Endothelial cell of umbilical vein (primary cell): Measurements from ENCODE around the gene RASSF5. TPM values are rescaled to one million over a fixed set of nuclear protein-coding genes. Genes with fewer than 3 reads are reported as not detected.

Experiments used
- BruUV-seq: library from RNA; stranded (reverse); fragments of 400-500 nt; replicated peaks from 2 replicates; lab custom pipeline; 2021; lab: Mats Ljungman, UMichigan
- CTCF ChIA-PET: fragments of 300-600, 350-600 bp; sonication (Branson Sonifier 250); formaldehyde crosslinking; loops from one replicate; lab custom pipeline; 2021; ENCODE audit warnings: antibody characterized with exemption, inconsistent platforms; lab: Charles Lee
- POLR2A ChIA-PET: fragments of 300-600, 350-600 bp; sonication (Branson Sonifier 250); formaldehyde crosslinking; loops from one replicate; lab custom pipeline; 2021; ENCODE audit warnings: antibody characterized with exemption, inconsistent platforms; lab: Charles Lee
- DNase-seq: peaks from one replicate; pipeline ENCODE4 v3.0.0-alpha.2; 2011; ENCODE audit warnings: low read depth, low spot score
- FAIRE-seq: peaks from 2 replicates; lab custom pipeline; 2011; peaks lifted over from hg19 to GRCh38; lab: Jason Lieb, UNC
- H2AFZ ChIP-seq: 2 replicates; pipeline ENCODE4 v1.6.0; 2012; ENCODE audit warnings: low read depth, low read length, control low read depth, inconsistent platforms
- H3K27ac ChIP-seq: 2 replicates; pipeline ENCODE4 v1.5.1; 2011; ENCODE audit warnings: low read depth, mild to moderate bottlenecking, control low read depth, low read length, moderate library complexity; ENCODE audit not compliant: insufficient read depth
- H3K27me3 ChIP-seq, 2 experiments: 2 replicates each; pipeline versions ENCODE4 v1.6.0 to v1.6.1; 2011; ENCODE audit warnings: low read length in 2 of 2, mixed read lengths in 1 of 2; ENCODE audit not compliant: control insufficient read depth in 2 of 2, insufficient read depth in 2 of 2
- H3K36me3 ChIP-seq, 2 experiments: 2 replicates in 1 of 2; 3 replicates in 1 of 2; pipeline ENCODE4 v1.5.1; 2011; ENCODE audit warnings: low read length in 2 of 2, mild to moderate bottlenecking in 1 of 2, moderate library complexity in 1 of 2; ENCODE audit not compliant: control insufficient read depth in 2 of 2, insufficient read depth in 2 of 2; ENCODE audit errors: extremely low read depth in 1 of 2
- H3K4me1 ChIP-seq: 3 replicates; pipeline ENCODE4 v1.5.1; 2011; ENCODE audit warnings: mild to moderate bottlenecking, low read length; ENCODE audit not compliant: control insufficient read depth, insufficient read depth; ENCODE audit errors: extremely low read depth
- H3K4me2 ChIP-seq: 2 replicates; pipeline ENCODE4 v1.6.1; 2011; ENCODE audit warnings: low read length, control low read depth, mixed read lengths; ENCODE audit not compliant: insufficient read depth
- H3K4me3 ChIP-seq, 3 experiments: fragments of 200-600 bp in 1 of 3; sonication (generic), shearing (Covaris generic) in 1 of 3; replicated peaks in 1 of 3; 2 replicates each; pipeline ENCODE4 v1.5.1; 2011 to 2016; ENCODE audit warnings: control low read depth in 3 of 3, low read length in 3 of 3, mild to moderate bottlenecking in 2 of 3, inconsistent platforms in 1 of 3, low read depth in 1 of 3, moderate library complexity in 1 of 3; ENCODE audit not compliant: insufficient read depth in 1 of 3
- H3K79me2 ChIP-seq: 2 replicates; pipeline ENCODE4 v1.6.0; 2012; ENCODE audit warnings: low read length, inconsistent platforms; ENCODE audit not compliant: control insufficient read depth, insufficient read depth
- H3K9ac ChIP-seq: replicated peaks from 2 replicates; pipeline ENCODE3; 2011; ENCODE audit warnings: low read length, control low read depth; ENCODE audit not compliant: insufficient read depth; ENCODE audit errors: extremely low read depth
- H3K9me1 ChIP-seq: replicated peaks from 3 replicates; pipeline ENCODE4 v1.6.0; 2011; ENCODE audit warnings: mild to moderate bottlenecking, low read length; ENCODE audit not compliant: control insufficient read depth, insufficient read depth; ENCODE audit errors: extremely low read depth
- H3K9me3 ChIP-seq: replicated peaks from 2 replicates; pipeline ENCODE4 v1.5.1; 2012; ENCODE audit warnings: low read length, inconsistent platforms; ENCODE audit not compliant: control insufficient read depth, insufficient read depth
- H4K20me1 ChIP-seq: replicated peaks from 2 replicates; pipeline ENCODE3; 2011; ENCODE audit warnings: mild to moderate bottlenecking, low read length; ENCODE audit not compliant: control insufficient read depth, insufficient read depth; ENCODE audit errors: extremely low read depth
- CTCF ChIP-seq, 2 donors: IDR thresholded peaks; 1 replicate in 1 of 2; 2 replicates in 1 of 2; pipeline ENCODE4 v1.5.1; 2011; ENCODE audit warnings: low read length in 2 of 2, mild to moderate bottlenecking in 2 of 2, moderate library complexity in 2 of 2, control low read depth in 1 of 2, inconsistent platforms in 1 of 2, low read depth in 1 of 2; ENCODE audit not compliant: insufficient read depth in 1 of 2; ENCODE audit errors: extremely low read depth in 1 of 2
- EZH2 ChIP-seq: IDR thresholded peaks from 2 replicates; pipeline ENCODE4 v1.6.1; 2012; ENCODE audit warnings: borderline replicate concordance, low read depth, mild to moderate bottlenecking, moderate library complexity, low read length, inconsistent platforms; ENCODE audit not compliant: severe bottlenecking
- FOS ChIP-seq: IDR thresholded peaks from 2 replicates; pipeline ENCODE4 v1.6.1; 2011; ENCODE audit warnings: mild to moderate bottlenecking, low read length, moderate library complexity, borderline replicate concordance; ENCODE audit not compliant: insufficient read depth
- GATA2 ChIP-seq: IDR thresholded peaks from 2 replicates; pipeline ENCODE4 v1.7.0; 2011; ENCODE audit warnings: low read depth, mild to moderate bottlenecking, moderate library complexity, mixed read lengths, low read length; ENCODE audit not compliant: insufficient read length, insufficient read depth
- JUN ChIP-seq: IDR thresholded peaks from 2 replicates; pipeline ENCODE4 v1.6.1; 2011; ENCODE audit warnings: borderline replicate concordance, low read depth; ENCODE audit not compliant: insufficient read length, insufficient read depth
- MYC ChIP-seq: IDR thresholded peaks from one replicate; pipeline ENCODE4 v1.6.1; 2011; ENCODE audit warnings: mild to moderate bottlenecking, low read depth, low read length
- POLR2A ChIP-seq: IDR thresholded peaks from 2 replicates; pipeline ENCODE4 v1.6.1; 2012; ENCODE audit warnings: low read depth, mild to moderate bottlenecking, control low read depth, low read length
- POLR2AphosphoS5 ChIP-seq: IDR thresholded peaks from 2 replicates; pipeline ENCODE4 v1.6.1; 2012; ENCODE audit warnings: low read depth, mild to moderate bottlenecking, control low read depth, low read length, moderate library complexity; ENCODE audit not compliant: insufficient read depth
- dilution Hi-C: fragments of 300-500 bp; cut with MboI; formaldehyde crosslinking; loops from one replicate; pipeline ENCODE4 v1.15.0; 2019; ENCODE audit warnings: low sequenced_read_pairs; ENCODE audit not compliant: extremely low pct_ligation_motif_present
- intact Hi-C: fragments of 100-400 bp; cut with micrococcal nuclease; formaldehyde crosslinking; loops from one replicate; pipeline ENCODE4 v1.10.0; 2022
- polyA plus RNA-seq, 4 experiments: library from polyadenylated mRNA; depleted of rRNA in 3 of 4; stranded (reverse) in 3 of 4; unstranded in 1 of 4; fragments of >200 nt; gene quantifications; 2 replicates each; pipeline versions ENCODE4 v1.2.1 to v1.2.3, GENCODE V29; 2011 to 2012; ENCODE audit warnings: missing spikeins in 1 of 4
- total RNA-seq: library from RNA; stranded (reverse); gene quantifications from 2 replicates; pipeline ENCODE4 v1.2.3, GENCODE V29; 2021

The RASSF5 gene
- total and polyA plus RNA-seq, 2 donors (not counting 3 experiments of a cell fraction or from before 2014, with no cell fraction given), result 0.23 to 0.60 TPM

- no peak overlapping the region for H3K4me2 ChIP-seq
- FAIRE-seq (no peak), DNase-seq (no peak)
- H3K9me3 ChIP-seq, result no peaks in the 10 kb centered on the region
- no peaks in the 10 kb centered on the region for H4K20me1 ChIP-seq
- dilution Hi-C loops (no loop called here), intact Hi-C loops (no loop called here)
- TF ChIP-seq GATA2 (no peak), MYC (no peak), FOS (no peak), EZH2 (no peak), POLR2A (no peak), JUN (no peak), POLR2AphosphoS5 (no peak), CTCF (IDR thresholded peaks at IDR 0.05; ENCODE audit: extremely low read depth in 1 of 2, insufficient read depth in 1 of 2, low read depth in 1 of 2, low read length in 2 of 2) (no peak)
- BruUV-seq, result no TSS peak
- no peaks in the 10 kb centered on the region for H3K4me1 ChIP-seq
- no peak overlapping the region for H3K27ac ChIP-seq
- ChIA-PET CTCF (interaction anchor here (1.0 to 1.5 kb wide), 3 partner anchors 15 to 72 kb away, joined by 3 to 5 read pairs (median 3); no protein-coding TSS in a partner anchor), POLR2A (no interaction called here)
- peaks cover 33 to 53% of the 10 kb centered on the region in 2 experiments for H3K27me3 ChIP-seq
- H2AFZ ChIP-seq, result no peak overlapping the region
- H3K4me3 ChIP-seq, result no peak overlapping the region
- H3K36me3 ChIP-seq, result no peaks in the 10 kb centered on the region
- H3K79me2 ChIP-seq, result no peaks in the 10 kb centered on the region
- H3K9ac ChIP-seq, result no peak overlapping the region
- no peaks in the 10 kb centered on the region for H3K9me1 ChIP-seq
These were observed 4.2 kb downstream of the RASSF5 start for GRCh38 chr1:206511362-206512057.
